GM21367 (cell line): ENCODE measurements around the gene SULT1E1.

Experiments
- ATAC-seq: cut with Tn5 transposase; IDR thresholded peaks from one replicate; pipeline ENCODE4 v1.9.1; 2021; ENCODE audit not compliant: unreplicated experiment

The SULT1E1 gene, protein sequence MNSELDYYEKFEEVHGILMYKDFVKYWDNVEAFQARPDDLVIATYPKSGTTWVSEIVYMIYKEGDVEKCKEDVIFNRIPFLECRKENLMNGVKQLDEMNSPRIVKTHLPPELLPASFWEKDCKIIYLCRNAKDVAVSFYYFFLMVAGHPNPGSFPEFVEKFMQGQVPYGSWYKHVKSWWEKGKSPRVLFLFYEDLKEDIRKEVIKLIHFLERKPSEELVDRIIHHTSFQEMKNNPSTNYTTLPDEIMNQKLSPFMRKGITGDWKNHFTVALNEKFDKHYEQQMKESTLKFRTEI

DNA sequence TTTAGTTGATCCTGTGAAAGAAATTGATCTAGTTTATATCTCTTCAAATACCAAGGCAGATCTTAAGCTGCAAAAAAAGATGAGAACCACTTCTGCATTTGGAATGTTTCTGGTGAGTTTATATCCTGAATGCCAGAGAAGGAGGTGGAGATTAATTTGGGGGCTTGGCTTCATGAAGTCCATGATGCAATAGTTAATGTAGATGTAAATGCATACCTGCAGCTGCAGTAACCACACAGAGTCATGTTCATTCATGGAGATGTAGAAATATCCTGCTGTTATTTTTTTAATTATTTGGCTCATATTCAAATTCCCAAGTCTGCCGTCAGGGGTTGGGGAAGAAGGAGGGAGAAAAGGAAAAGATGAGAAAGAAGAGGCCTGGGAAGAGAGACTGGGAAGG, at the start of gene SULT1E1:
SULT1E1 (minus strand) TSS at position 94 of the 400 bp plus-strand sequence. CDS start 2,501 bp downstream, outside the sequence.
- ATAC-seq, result no peak

GRCh38 chr4:69909195-69909594, 49.2 kb upstream of the SULT1E1 start:
- ATAC-seq, result peak; percentile 39

DNA sequence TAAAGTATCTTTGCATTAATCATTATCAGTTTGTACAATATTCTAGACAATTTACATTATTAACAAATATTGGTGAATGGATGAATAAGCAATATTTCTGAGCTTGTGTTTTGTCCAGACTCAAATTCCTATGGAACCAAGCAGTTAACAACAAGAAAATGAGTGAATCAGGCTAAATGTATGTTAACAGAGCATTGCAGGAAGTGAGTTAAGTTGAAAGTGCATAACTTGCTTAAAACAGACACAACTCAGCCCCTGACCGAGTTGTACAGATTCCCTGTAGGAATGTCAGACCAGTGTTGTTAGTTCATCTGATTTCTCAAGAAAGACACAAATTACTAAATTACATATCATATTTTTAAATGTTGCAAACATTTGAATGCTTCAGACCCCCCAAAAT, 47.2 kb upstream of the SULT1E1 start:
- no peak for ATAC-seq

GRCh38 chr4:69896530-69897116, 36.7 kb upstream of the SULT1E1 start:
- ATAC-seq, result no peak

DNA sequence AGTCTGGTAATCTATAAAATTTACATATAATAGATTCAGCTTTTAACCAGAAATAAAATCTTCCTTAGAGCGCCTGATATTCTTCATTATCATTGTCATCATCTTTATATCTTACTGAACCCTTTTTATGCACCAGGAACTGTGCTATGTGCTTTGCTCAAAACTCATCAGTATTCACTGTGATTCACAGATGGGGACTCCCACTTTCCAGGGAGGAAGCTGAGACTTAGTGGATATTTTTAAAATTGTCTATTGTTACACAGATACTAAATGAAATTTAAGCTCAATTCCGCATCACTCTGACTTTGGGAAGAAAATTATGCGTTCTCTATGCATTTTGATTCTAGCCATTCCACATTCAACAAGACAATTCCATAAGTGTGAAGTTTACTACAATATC, 34.8 kb upstream of the SULT1E1 start:
- no peak for ATAC-seq

- no peak for ATAC-seq
Measured at GRCh38 chr4:69894186-69894585, 34.2 kb upstream of the SULT1E1 start.

GRCh38 chr4:69888336-69888735, 28.4 kb upstream of the SULT1E1 start:
- ATAC-seq, result no peak

DNA sequence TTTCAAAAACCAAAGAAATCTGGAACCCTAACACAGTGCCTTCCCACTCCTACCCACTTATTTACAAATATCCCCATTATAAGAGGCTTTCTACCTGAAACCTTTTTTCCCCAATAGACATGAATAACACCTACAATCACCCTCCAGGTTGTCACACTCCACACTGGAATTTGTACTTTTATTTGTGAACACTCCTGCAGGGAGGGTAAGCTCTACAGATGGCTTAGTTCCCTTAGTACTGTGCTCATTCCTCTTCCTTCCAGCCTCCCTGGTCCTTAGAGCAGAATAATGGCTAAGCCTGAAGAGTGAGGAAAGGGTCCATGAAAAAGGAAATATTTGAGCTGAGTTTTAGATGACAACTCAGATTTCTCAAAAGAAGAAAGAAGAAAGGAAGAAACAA, 22.2 kb upstream of the SULT1E1 start:
- ATAC-seq, result no peak

GRCh38 chr4:69881173-69881773, 21.3 kb upstream of the SULT1E1 start:
- ATAC-seq, result peak; percentile 91

DNA sequence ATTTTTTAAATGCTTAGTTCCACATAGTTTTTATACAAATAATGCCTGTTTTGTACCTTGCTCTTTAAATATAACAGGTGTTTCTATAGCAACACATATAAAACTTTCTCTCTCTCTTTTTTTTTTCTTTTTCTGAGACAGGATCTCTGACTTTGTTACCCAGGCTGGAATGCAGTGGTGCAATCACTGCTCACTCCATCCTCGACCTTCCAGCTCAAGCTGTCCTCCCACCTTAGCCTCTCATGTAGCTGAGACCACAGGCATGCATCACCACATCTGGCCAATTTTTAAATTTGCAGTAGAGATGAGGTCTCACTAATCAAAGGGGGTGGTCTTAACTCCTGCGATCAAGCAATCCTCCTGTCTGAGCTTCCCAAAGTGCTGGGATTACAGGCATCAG, 18.3 kb upstream of the SULT1E1 start:
- no peak for ATAC-seq

GRCh38 chr4:69877453-69877852, 17.5 kb upstream of the SULT1E1 start:
- ATAC-seq, result no peak

DNA sequence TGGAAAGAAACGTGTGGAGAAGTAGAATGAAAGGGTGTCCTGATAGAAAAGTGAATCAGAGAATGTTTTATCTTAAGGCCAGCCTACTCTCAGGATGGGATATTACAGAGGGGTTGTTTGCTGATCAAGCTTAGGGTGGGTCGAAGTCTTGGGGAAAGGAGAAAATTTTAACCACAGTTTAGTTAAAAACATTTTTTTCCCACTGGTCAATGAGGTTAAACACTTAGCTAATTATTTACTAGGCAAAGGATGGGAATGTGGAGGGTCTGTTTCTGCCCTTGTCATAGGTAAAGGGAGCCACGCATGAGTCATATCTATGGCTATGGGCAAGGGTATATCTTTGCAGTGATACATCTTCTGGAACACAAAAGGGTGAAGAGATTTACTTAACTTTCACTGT, 16.1 kb upstream of the SULT1E1 start:
- ATAC-seq, result no peak

DNA sequence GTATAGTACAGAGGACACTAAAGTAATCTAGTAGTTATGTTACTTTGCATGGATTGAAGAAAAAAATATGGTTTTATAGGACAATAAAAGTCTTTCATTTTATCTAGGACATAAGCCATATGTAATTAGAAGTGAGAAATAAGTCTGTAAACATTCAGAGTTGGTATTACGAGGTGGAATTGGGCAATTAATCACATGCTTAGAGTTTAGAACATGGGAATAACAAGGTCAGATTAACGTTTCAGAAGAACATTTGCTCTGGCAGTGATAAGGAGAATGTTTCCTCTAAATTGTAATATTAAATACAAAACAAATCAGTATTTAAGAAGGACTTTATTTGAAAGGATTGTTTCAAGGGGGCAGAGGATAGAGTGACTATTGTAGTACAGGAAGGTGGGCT, 15.6 kb upstream of the SULT1E1 start:
- no peak for ATAC-seq

DNA sequence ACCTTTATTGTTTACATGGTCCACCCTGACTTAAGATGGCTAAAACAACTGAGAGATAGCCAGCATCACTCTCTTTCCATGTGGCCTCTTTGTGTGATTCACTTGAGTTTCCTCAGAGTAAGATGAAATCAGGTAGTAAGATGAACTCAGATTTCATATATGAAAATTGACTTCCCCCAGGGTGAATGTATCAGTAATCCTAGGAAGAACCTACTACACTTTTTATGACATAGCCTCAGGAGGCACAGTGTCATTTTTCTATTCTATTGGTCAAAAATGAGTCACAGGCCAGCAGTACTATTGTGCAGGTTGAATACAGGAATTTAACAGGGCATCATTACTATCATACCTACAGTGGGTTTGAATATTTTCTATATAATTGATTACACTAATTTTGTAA, 14.6 kb upstream of the SULT1E1 start:
- ATAC-seq, result no peak

- ATAC-seq, result no peak
Measured at GRCh38 chr4:69861756-69862155, 1.8 kb upstream of the SULT1E1 start.

GRCh38 chr4:69860521-69861298, 765 bp upstream of the SULT1E1 start:
- ATAC-seq, result no peak

GRCh38 chr4:69859140-69859685, 732 bp downstream of the SULT1E1 start:
- no peak for ATAC-seq

GRCh38 chr4:69858690-69859089, 1.3 kb downstream of the SULT1E1 start:
- ATAC-seq, result no peak

DNA sequence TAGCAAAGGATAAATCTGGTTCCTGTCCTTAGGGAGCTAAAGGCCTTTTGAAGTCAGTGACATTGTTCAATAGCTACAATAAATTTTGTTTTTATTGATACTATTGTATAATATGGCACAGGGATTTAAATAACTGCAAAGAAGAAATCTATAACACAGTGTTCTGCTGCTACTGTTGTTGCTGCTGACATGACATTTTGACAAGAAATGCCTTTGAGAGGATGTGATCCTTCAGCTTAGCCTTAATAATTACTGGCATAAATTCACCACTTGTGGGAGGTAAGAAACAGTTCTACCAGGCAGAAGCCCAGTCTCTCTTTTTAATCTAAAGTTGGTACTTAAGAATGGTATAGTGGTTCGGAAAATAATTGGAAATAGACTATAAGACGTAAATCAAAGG, 4.1 kb downstream of the SULT1E1 start:
- ATAC-seq, result no peak

GRCh38 chr4:69849969-69850368, 10.0 kb downstream of the SULT1E1 start:
- peak; percentile 76 for ATAC-seq

DNA sequence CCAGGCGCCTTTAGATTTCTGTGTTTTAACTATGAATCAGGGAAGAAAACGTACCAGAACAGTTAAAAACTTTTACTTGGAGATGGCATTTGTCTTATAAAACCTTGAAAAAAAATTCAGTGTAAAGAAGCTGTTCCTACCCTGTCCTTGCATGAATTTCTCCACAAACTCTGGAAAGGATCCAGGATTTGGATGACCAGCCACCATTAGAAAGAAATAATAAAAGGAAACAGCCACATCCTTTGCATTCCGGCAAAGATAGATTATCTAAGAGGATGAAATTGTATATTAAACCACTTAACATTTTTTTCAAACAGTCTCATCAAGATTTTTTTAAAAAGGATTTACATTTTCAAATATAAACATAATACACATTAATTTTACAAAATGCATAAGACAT, 10.6 kb downstream of the SULT1E1 start:
- ATAC-seq, result no peak
